Measurements from ENCODE around the gene ATRAID.

- TF ChIP-seq, protein P1, sequence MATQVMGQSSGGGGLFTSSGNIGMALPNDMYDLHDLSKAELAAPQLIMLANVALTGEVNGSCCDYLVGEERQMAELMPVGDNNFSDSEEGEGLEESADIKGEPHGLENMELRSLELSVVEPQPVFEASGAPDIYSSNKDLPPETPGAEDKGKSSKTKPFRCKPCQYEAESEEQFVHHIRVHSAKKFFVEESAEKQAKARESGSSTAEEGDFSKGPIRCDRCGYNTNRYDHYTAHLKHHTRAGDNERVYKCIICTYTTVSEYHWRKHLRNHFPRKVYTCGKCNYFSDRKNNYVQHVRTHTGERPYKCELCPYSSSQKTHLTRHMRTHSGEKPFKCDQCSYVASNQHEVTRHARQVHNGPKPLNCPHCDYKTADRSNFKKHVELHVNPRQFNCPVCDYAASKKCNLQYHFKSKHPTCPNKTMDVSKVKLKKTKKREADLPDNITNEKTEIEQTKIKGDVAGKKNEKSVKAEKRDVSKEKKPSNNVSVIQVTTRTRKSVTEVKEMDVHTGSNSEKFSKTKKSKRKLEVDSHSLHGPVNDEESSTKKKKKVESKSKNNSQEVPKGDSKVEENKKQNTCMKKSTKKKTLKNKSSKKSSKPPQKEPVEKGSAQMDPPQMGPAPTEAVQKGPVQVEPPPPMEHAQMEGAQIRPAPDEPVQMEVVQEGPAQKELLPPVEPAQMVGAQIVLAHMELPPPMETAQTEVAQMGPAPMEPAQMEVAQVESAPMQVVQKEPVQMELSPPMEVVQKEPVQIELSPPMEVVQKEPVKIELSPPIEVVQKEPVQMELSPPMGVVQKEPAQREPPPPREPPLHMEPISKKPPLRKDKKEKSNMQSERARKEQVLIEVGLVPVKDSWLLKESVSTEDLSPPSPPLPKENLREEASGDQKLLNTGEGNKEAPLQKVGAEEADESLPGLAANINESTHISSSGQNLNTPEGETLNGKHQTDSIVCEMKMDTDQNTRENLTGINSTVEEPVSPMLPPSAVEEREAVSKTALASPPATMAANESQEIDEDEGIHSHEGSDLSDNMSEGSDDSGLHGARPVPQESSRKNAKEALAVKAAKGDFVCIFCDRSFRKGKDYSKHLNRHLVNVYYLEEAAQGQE (IDR thresholded peaks at IDR 0.05): no peak
- TF ChIP-seq RAD21 (IDR thresholded peaks at IDR 0.05): no peak
- TF ChIP-seq, protein P2, sequence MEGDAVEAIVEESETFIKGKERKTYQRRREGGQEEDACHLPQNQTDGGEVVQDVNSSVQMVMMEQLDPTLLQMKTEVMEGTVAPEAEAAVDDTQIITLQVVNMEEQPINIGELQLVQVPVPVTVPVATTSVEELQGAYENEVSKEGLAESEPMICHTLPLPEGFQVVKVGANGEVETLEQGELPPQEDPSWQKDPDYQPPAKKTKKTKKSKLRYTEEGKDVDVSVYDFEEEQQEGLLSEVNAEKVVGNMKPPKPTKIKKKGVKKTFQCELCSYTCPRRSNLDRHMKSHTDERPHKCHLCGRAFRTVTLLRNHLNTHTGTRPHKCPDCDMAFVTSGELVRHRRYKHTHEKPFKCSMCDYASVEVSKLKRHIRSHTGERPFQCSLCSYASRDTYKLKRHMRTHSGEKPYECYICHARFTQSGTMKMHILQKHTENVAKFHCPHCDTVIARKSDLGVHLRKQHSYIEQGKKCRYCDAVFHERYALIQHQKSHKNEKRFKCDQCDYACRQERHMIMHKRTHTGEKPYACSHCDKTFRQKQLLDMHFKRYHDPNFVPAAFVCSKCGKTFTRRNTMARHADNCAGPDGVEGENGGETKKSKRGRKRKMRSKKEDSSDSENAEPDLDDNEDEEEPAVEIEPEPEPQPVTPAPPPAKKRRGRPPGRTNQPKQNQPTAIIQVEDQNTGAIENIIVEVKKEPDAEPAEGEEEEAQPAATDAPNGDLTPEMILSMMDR (IDR thresholded peaks at IDR 0.05; ENCODE audit: low read depth, low read length, missing input control): no peak
- TF ChIP-seq, protein P3, sequence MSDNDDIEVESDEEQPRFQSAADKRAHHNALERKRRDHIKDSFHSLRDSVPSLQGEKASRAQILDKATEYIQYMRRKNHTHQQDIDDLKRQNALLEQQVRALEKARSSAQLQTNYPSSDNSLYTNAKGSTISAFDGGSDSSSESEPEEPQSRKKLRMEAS (IDR thresholded peaks at IDR 0.05): no peak
Observed at GRCh38 chr2:27256855-27257454, 45.1 kb downstream of the ATRAID start.
